ENCODE data around the gene SLC22A2. TPM values are rescaled to one million over a fixed set of nuclear protein-coding genes. Genes with fewer than 3 reads are reported as not detected.
A peak's percentile ranks its signal among the peaks of the same experiment; 100 is the strongest.

SLC22A2 gene
- total and polyA plus RNA-seq, 2 experiments from 2014 or later, result 0.94 to 1.1 TPM

DNA sequence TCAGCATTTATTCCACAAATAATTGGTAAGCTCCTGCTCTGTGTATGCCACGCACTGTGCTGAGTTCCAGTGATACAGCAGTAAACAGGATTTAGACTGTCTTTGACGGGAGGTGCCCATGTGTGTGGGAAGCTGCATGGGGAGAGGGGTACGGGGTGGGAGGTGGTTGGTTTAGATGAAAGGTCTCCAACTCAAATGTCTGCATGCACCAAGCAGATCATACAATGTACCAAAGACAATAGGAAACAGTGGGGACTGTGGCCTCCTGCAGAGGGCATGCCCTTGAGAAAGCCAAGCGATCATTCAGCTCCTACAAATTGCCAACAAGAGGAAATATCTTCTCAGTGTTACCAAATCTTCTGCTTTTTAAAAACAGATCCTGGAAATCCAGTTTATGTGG, 36.1 kb downstream of the SLC22A2 start:
- no peaks in the 10 kb centered on the region for H3K9me2 ChIP-seq (ENCODE audit: insufficient read depth)
- no peaks in the 10 kb centered on the region for H3K79me2 ChIP-seq (replicated peaks; ENCODE audit: insufficient read depth)
- Mint-ChIP-seq H3K4me1 (peaks cover 50% of the 10 kb centered on the region), H3K36me3 (ENCODE audit: low read depth) (no peaks in the 10 kb centered on the region; the same call in 2 of the 3 replicates), H3K27ac (0 out of 2 replicates have a peak overlapping the region, but pooled peaks have one; percentile 50), H3K27me3 (ENCODE audit: insufficient read depth, low read depth, poor library complexity) (no peaks in the 10 kb centered on the region), H3K4me3 (no peak overlapping the region), H3K9me3 (peaks cover 11% of the 10 kb centered on the region)
- ATAC-seq, result peak; percentile 91
- H2AFZ ChIP-seq, result no peak overlapping the region
- peak; percentile 58 for DNase-seq (ENCODE audit: low spot score)
- no peak overlapping the region for H3K4me2 ChIP-seq
- no peaks in the 10 kb centered on the region for H3K27me3 ChIP-seq (ENCODE audit: insufficient read depth)
- H3K27ac ChIP-seq (ENCODE audit: low read depth), result peak overlapping the region; percentile 69
- H3F3A ChIP-seq (replicated peaks; ENCODE audit: low read depth), result peaks cover 15% of the 10 kb centered on the region
- TF ChIP-seq NANOG (IDR thresholded peaks at IDR 0.05; ENCODE audit: borderline replicate concordance) (no peak), CREB1 (CRISPR knock-in tag; IDR thresholded peaks at IDR 0.05; ENCODE audit: low read depth) (no peak), JUNB (IDR thresholded peaks at IDR 0.05; ENCODE audit: unreplicated experiment) (no peak)
- TF ChIP-seq, protein P1, sequence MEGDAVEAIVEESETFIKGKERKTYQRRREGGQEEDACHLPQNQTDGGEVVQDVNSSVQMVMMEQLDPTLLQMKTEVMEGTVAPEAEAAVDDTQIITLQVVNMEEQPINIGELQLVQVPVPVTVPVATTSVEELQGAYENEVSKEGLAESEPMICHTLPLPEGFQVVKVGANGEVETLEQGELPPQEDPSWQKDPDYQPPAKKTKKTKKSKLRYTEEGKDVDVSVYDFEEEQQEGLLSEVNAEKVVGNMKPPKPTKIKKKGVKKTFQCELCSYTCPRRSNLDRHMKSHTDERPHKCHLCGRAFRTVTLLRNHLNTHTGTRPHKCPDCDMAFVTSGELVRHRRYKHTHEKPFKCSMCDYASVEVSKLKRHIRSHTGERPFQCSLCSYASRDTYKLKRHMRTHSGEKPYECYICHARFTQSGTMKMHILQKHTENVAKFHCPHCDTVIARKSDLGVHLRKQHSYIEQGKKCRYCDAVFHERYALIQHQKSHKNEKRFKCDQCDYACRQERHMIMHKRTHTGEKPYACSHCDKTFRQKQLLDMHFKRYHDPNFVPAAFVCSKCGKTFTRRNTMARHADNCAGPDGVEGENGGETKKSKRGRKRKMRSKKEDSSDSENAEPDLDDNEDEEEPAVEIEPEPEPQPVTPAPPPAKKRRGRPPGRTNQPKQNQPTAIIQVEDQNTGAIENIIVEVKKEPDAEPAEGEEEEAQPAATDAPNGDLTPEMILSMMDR (conservative IDR thresholded peaks at IDR 0.05; ENCODE audit: low read depth in 2 of 2), result no peak
- TF ChIP-seq, protein P2, sequence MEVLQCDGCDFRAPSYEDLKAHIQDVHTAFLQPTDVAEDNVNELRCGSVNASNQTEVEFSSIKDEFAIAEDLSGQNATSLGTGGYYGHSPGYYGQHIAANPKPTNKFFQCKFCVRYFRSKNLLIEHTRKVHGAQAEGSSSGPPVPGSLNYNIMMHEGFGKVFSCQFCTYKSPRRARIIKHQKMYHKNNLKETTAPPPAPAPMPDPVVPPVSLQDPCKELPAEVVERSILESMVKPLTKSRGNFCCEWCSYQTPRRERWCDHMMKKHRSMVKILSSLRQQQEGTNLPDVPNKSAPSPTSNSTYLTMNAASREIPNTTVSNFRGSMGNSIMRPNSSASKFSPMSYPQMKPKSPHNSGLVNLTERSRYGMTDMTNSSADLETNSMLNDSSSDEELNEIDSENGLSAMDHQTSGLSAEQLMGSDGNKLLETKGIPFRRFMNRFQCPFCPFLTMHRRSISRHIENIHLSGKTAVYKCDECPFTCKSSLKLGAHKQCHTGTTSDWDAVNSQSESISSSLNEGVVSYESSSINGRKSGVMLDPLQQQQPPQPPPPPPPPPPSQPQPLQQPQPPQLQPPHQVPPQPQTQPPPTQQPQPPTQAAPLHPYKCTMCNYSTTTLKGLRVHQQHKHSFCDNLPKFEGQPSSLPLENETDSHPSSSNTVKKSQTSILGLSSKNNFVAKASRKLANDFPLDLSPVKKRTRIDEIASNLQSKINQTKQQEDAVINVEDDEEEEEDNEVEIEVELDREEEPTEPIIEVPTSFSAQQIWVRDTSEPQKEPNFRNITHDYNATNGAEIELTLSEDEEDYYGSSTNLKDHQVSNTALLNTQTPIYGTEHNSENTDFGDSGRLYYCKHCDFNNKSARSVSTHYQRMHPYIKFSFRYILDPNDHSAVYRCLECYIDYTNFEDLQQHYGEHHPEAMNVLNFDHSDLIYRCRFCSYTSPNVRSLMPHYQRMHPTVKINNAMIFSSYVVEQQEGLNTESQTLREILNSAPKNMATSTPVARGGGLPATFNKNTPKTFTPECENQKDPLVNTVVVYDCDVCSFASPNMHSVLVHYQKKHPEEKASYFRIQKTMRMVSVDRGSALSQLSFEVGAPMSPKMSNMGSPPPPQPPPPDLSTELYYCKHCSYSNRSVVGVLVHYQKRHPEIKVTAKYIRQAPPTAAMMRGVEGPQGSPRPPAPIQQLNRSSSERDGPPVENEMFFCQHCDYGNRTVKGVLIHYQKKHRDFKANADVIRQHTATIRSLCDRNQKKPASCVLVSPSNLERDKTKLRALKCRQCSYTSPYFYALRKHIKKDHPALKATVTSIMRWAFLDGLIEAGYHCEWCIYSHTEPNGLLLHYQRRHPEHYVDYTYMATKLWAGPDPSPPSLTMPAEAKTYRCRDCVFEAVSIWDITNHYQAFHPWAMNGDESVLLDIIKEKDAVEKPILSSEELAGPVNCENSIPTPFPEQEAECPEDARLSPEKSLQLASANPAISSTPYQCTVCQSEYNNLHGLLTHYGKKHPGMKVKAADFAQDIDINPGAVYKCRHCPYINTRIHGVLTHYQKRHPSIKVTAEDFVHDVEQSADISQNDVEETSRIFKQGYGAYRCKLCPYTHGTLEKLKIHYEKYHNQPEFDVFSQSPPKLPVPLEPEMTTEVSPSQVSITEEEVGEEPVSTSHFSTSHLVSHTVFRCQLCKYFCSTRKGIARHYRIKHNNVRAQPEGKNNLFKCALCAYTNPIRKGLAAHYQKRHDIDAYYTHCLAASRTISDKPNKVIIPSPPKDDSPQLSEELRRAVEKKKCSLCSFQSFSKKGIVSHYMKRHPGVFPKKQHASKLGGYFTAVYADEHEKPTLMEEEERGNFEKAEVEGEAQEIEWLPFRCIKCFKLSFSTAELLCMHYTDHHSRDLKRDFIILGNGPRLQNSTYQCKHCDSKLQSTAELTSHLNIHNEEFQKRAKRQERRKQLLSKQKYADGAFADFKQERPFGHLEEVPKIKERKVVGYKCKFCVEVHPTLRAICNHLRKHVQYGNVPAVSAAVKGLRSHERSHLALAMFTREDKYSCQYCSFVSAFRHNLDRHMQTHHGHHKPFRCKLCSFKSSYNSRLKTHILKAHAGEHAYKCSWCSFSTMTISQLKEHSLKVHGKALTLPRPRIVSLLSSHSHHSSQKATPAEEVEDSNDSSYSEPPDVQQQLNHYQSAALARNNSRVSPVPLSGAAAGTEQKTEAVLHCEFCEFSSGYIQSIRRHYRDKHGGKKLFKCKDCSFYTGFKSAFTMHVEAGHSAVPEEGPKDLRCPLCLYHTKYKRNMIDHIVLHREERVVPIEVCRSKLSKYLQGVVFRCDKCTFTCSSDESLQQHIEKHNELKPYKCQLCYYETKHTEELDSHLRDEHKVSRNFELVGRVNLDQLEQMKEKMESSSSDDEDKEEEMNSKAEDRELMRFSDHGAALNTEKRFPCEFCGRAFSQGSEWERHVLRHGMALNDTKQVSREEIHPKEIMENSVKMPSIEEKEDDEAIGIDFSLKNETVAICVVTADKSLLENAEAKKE (CRISPR knock-in tag; IDR thresholded peaks at IDR 0.05), result peak; percentile 53
- TF ChIP-seq, protein P3, sequence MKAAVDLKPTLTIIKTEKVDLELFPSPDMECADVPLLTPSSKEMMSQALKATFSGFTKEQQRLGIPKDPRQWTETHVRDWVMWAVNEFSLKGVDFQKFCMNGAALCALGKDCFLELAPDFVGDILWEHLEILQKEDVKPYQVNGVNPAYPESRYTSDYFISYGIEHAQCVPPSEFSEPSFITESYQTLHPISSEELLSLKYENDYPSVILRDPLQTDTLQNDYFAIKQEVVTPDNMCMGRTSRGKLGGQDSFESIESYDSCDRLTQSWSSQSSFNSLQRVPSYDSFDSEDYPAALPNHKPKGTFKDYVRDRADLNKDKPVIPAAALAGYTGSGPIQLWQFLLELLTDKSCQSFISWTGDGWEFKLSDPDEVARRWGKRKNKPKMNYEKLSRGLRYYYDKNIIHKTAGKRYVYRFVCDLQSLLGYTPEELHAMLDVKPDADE (IDR thresholded peaks at IDR 0.05), result no peak
- no peaks in the 10 kb centered on the region for H4K20me1 ChIP-seq (replicated peaks; ENCODE audit: insufficient read depth)
- peaks cover 46% of the 10 kb centered on the region for H3K4me1 ChIP-seq (ENCODE audit: insufficient read depth)
- no peaks in the 10 kb centered on the region for H3K36me3 ChIP-seq (ENCODE audit: insufficient read depth)
- no peak overlapping the region for H3K4me3 ChIP-seq

Measured in GM23338 (cell line).